ENCODE data around the gene COLEC11. TPM values are rescaled to one million over a fixed set of nuclear protein-coding genes. Genes with fewer than 3 reads are reported as not detected.
"Not testable (repeated sequence)": the region's sequence is repeated elsewhere in the genome, so short reads cannot be mapped to it uniquely, and the experiment has no call there.

Gene COLEC11
- total and polyA plus RNA-seq, 5 experiments from 2014 or later = 1.8 to 1.9 TPM; not detected in 3

GRCh38 chr2:3572620-3573019, 22.3 kb upstream of the COLEC11 start:
- Mint-ChIP-seq H3K36me3 (peaks cover 8 to 20% (median 8%) of the 10 kb centered on the region in 3 donors), H3K27me3 (no peaks in the 10 kb centered on the region), H3K4me1 (peaks cover 8 to 27% (median 24%) of the 10 kb centered on the region in 4 donors), H3K4me3 (no peak overlapping the region), H3K9me3 (no peaks in the 10 kb centered on the region), H3K27ac (no peak overlapping the region)
- ATAC-seq = no peak
- no peak for DNase-seq
- POLR2A ChIA-PET = interaction anchor here (1.0 to 4.5 kb wide), 4 partner anchors 9 to 79 kb away, joined by 3 to 63 read pairs (median 9); partner anchors contain the start of gene RNASEH1

- H3K9me3 Mint-ChIP-seq = no peaks in the 10 kb centered on the region
- H3K27ac Mint-ChIP-seq = peak overlapping the region in 8 of 10 donors; percentile 15 to 97 (median 40)
- H3K4me1 Mint-ChIP-seq = peaks cover 20 to 40% (median 38%) of the 10 kb centered on the region in 4 donors
- H3K4me3 Mint-ChIP-seq = peak overlapping the region; percentile 86 to 94 (median 90)
- H3K36me3 Mint-ChIP-seq = peaks cover 8 to 35% (median 13%) of the 10 kb centered on the region in 3 donors
- POLR2A ChIA-PET = interaction anchor here (0.6 to 4.5 kb wide), 9 partner anchors 10 to 197 kb away, joined by 3 to 63 read pairs (median 6); partner anchors contain the start of genes EIPR1, RNASEH1 and TRAPPC12
- H3K27me3 Mint-ChIP-seq = no peaks in the 10 kb centered on the region
- ATAC-seq = no peak
- DNase-seq = no peak
Measured at GRCh38 chr2:3574155-3574554, 20.8 kb upstream of the COLEC11 start.

GRCh38 chr2:3575534-3576262, 19.2 kb upstream of the COLEC11 start:
- Mint-ChIP-seq H3K27me3 (no peaks in the 10 kb centered on the region), H3K27ac (peak overlapping the region; percentile 95 to 98 (median 97)), H3K4me3 (peak overlapping the region; percentile 86 to 94 (median 90)), H3K36me3 (peaks cover 8 to 50% (median 13%) of the 10 kb centered on the region in 3 donors), H3K4me1 (peaks cover 28 to 49% (median 43%) of the 10 kb centered on the region in 4 donors), H3K9me3 (no peaks in the 10 kb centered on the region)
- peak; percentile 39 to 50 for ATAC-seq
- DNase-seq = peak in 8 of 10 donors; percentile 5 to 50 (median 32)
- POLR2A ChIA-PET = interaction anchor here (0.6 to 4.5 kb wide), 10 partner anchors 13 to 196 kb away, joined by 3 to 63 read pairs (median 6); partner anchors contain the start of genes ADI1, RNASEH1 and TRAPPC12

- H3K27ac Mint-ChIP-seq = peak overlapping the region; percentile 95 to 98 (median 97)
- H3K4me1 Mint-ChIP-seq = peaks cover 28 to 49% (median 44%) of the 10 kb centered on the region in 4 donors
- DNase-seq, H3K27me3 Mint-ChIP-seq, ATAC-seq, H3K9me3 Mint-ChIP-seq: not testable (repeated sequence)
- H3K4me3 Mint-ChIP-seq = peak overlapping the region; percentile 86 to 94 (median 90)
- H3K36me3 Mint-ChIP-seq = peaks cover 8 to 56% (median 13%) of the 10 kb centered on the region in 3 donors
- POLR2A ChIA-PET = interaction anchor here (0.6 to 4.5 kb wide), 10 partner anchors 8 to 197 kb away, joined by 3 to 63 read pairs (median 6); partner anchors contain the start of genes ADI1, RNASEH1 and TRAPPC12
Measured at GRCh38 chr2:3576263-3576630, 18.7 kb upstream of the COLEC11 start.

GRCh38 chr2:3578987-3579386, 15.9 kb upstream of the COLEC11 start:
- H3K4me3 Mint-ChIP-seq = no peak overlapping the region
- POLR2A ChIA-PET = interaction anchor here (1.3 to 2.8 kb wide), 2 partner anchors 21 to 73 kb away, joined by 3 to 12 read pairs; partner anchors contain the start of gene RNASEH1
- H3K27me3 Mint-ChIP-seq = no peaks in the 10 kb centered on the region
- peaks cover 8 to 81% (median 21%) of the 10 kb centered on the region in 3 donors for H3K36me3 Mint-ChIP-seq
- H3K4me1 Mint-ChIP-seq = peaks cover 28 to 52% (median 45%) of the 10 kb centered on the region in 4 donors
- H3K27ac Mint-ChIP-seq = peak overlapping the region in 4 of 10 donors; percentile 7 to 70 (median 40)
- DNase-seq (no peak), ATAC-seq (no peak)
- H3K9me3 Mint-ChIP-seq = no peaks in the 10 kb centered on the region

- POLR2A ChIA-PET = interaction anchor here (2.8 kb wide), 1 partner anchor 23 kb away, joined by 12 read pairs; the partner anchor contains the start of gene RNASEH1
- Mint-ChIP-seq H3K27ac (peak overlapping the region in 1 of 10 donors; percentile 65), H3K4me3 (no peak overlapping the region), H3K27me3 (no peaks in the 10 kb centered on the region), H3K36me3 (peaks cover 8 to 90% (median 21%) of the 10 kb centered on the region in 3 donors), H3K4me1 (peaks cover 26 to 44% (median 41%) of the 10 kb centered on the region in 4 donors), H3K9me3 (no peaks in the 10 kb centered on the region)
- no peak for ATAC-seq
- DNase-seq = no peak
Measured at GRCh38 chr2:3580449-3580848, 14.5 kb upstream of the COLEC11 start.

GRCh38 chr2:3581367-3582262, 13.3 kb upstream of the COLEC11 start:
- Mint-ChIP-seq H3K4me3 (peak overlapping the region in 1 of 10 donors; percentile 38), H3K9me3 (no peaks in the 10 kb centered on the region), H3K36me3 (peaks cover 0 to 82% (median 18%) of the 10 kb centered on the region in 3 donors), H3K27ac (peak overlapping the region in 3 of 10 donors; percentile 25 to 60 (median 33)), H3K4me1 (peaks cover 20 to 34% (median 30%) of the 10 kb centered on the region in 4 donors), H3K27me3 (no peaks in the 10 kb centered on the region)
- POLR2A ChIA-PET = no interaction called here
- ATAC-seq = peak in 1 of 2 donors; percentile 26
- DNase-seq = no peak

- peaks cover 0 to 63% (median 7%) of the 10 kb centered on the region in 3 donors for H3K36me3 Mint-ChIP-seq
- no peaks in the 10 kb centered on the region for H3K27me3 Mint-ChIP-seq
- H3K27ac Mint-ChIP-seq = no peak overlapping the region
Measured at GRCh38 chr2:3584076-3584475, 10.8 kb upstream of the COLEC11 start.

GRCh38 chr2:3584608-3585260, 10.2 kb upstream of the COLEC11 start:
- H3K4me3 Mint-ChIP-seq = no peak overlapping the region
- H3K36me3 Mint-ChIP-seq = peaks cover 0 to 63% (median 10%) of the 10 kb centered on the region in 3 donors
- H3K27ac Mint-ChIP-seq = no peak overlapping the region
- ATAC-seq (no peak), DNase-seq (no peak)
- H3K27me3 Mint-ChIP-seq = no peaks in the 10 kb centered on the region
- POLR2A ChIA-PET = interaction anchor here (1.6 kb wide), 1 partner anchor 8 kb away, joined by 3 read pairs; no protein-coding TSS in a partner anchor
- peaks cover under 1 to 7% (median 4%) of the 10 kb centered on the region in 4 donors for H3K4me1 Mint-ChIP-seq
- no peaks in the 10 kb centered on the region for H3K9me3 Mint-ChIP-seq

More at GRCh38 chr2:3584076-3584475, 10.8 kb upstream of the COLEC11 start:
- no peak overlapping the region for H3K4me3 Mint-ChIP-seq
- ATAC-seq (no peak), DNase-seq (no peak)
- POLR2A ChIA-PET = interaction anchor here (1.6 kb wide), 1 partner anchor 7 kb away, joined by 3 read pairs; no protein-coding TSS in a partner anchor
- peaks cover 7 to 13% (median 9%) of the 10 kb centered on the region in 4 donors for H3K4me1 Mint-ChIP-seq
- no peaks in the 10 kb centered on the region for H3K9me3 Mint-ChIP-seq

- H3K27me3 Mint-ChIP-seq = no peaks in the 10 kb centered on the region
- H3K4me1 Mint-ChIP-seq = peaks cover 0 to 5% (median 3%) of the 10 kb centered on the region in 4 donors
- H3K36me3 Mint-ChIP-seq = peaks cover 0 to 55% (median 10%) of the 10 kb centered on the region in 3 donors
- peak overlapping the region in 1 of 10 donors; percentile 38 for H3K27ac Mint-ChIP-seq
- H3K9me3 Mint-ChIP-seq = no peaks in the 10 kb centered on the region
- DNase-seq (no peak), ATAC-seq (no peak)
- POLR2A ChIA-PET = interaction anchor here (1.6 kb wide), 1 partner anchor 9 kb away, joined by 3 read pairs; no protein-coding TSS in a partner anchor
- no peak overlapping the region for H3K4me3 Mint-ChIP-seq
Measured at GRCh38 chr2:3585261-3586109, 9.4 kb upstream of the COLEC11 start.

GRCh38 chr2:3586220-3586619, 8.7 kb upstream of the COLEC11 start:
- POLR2A ChIA-PET = interaction anchor here (0.5 kb wide), 1 partner anchor 37 kb away, joined by 3 read pairs; no protein-coding TSS in a partner anchor
- Mint-ChIP-seq H3K27me3 (no peaks in the 10 kb centered on the region), H3K27ac (no peak overlapping the region), H3K4me3 (no peak overlapping the region), H3K9me3 (no peaks in the 10 kb centered on the region), H3K36me3 (peaks cover 0 to 48% (median 10%) of the 10 kb centered on the region in 3 donors), H3K4me1 (peaks cover 0 to 3% (median 2%) of the 10 kb centered on the region in 4 donors)
- DNase-seq = no peak
- ATAC-seq = no peak

All from naive thymus-derived CD8-positive, alpha-beta T cell (primary cell).